DND-41 (cell line): ENCODE results near the gene U2AF2.

Source experiments
- ATAC-seq: fragments of 200-7000 bp; cut with Tn5 transposase; 3 replicates; pipeline ENCODE4 v1.9.1; 2021; ENCODE audit warnings: low read depth; ENCODE audit not compliant: insufficient read depth
- DNase-seq: peaks from one replicate; pipeline ENCODE4 v3.0.0-alpha.2; 2020
- H2AFZ ChIP-seq: 2 replicates; pipeline ENCODE4 v1.6.0; 2012; ENCODE audit warnings: low read depth, low read length
- H3K27ac ChIP-seq: 2 replicates; pipeline ENCODE4 v1.5.1; 2012; ENCODE audit warnings: low read length, inconsistent platforms
- H3K27me3 ChIP-seq: fragments of 200-600 bp; sonication (generic); 2 replicates; pipeline ENCODE4 v1.6.0; 2012; ENCODE audit warnings: low read length, mild to moderate bottlenecking, inconsistent platforms; ENCODE audit not compliant: insufficient read depth, poor library complexity
- H3K36me3 ChIP-seq: 2 replicates; pipeline ENCODE4 v1.5.1; 2012; ENCODE audit warnings: low read length, inconsistent platforms; ENCODE audit not compliant: insufficient read depth
- H3K4me1 ChIP-seq: 2 replicates; pipeline ENCODE4 v1.5.1; 2012; ENCODE audit warnings: mild to moderate bottlenecking, low read length; ENCODE audit not compliant: insufficient read depth
- H3K4me2 ChIP-seq: 2 replicates; pipeline ENCODE4 v1.6.0; 2012; ENCODE audit warnings: mild to moderate bottlenecking, moderate library complexity, low read length, inconsistent platforms; ENCODE audit not compliant: insufficient read depth
- H3K4me3 ChIP-seq, 2 experiments: fragments of 200-600 bp in 1 of 2; shearing (Covaris generic) in 1 of 2; 2 replicates each; pipeline ENCODE4 v1.5.1; 2012 to 2016; ENCODE audit warnings: inconsistent platforms in 2 of 2, low read length in 2 of 2, mild to moderate bottlenecking in 2 of 2, low read depth in 1 of 2, moderate library complexity in 1 of 2
- H3K79me2 ChIP-seq: 2 replicates; pipeline ENCODE4 v1.6.0; 2012; ENCODE audit warnings: low read length, inconsistent platforms; ENCODE audit not compliant: insufficient read depth
- H3K9ac ChIP-seq: 2 replicates; pipeline ENCODE4 v1.6.0; 2012; ENCODE audit warnings: low read depth, mild to moderate bottlenecking, inconsistent platforms, low read length, moderate library complexity
- H3K9me3 ChIP-seq: 2 replicates; pipeline ENCODE4 v1.5.1; 2012; ENCODE audit warnings: low read length, moderate library complexity, mild to moderate bottlenecking, inconsistent platforms; ENCODE audit not compliant: insufficient read depth, severe bottlenecking
- H4K20me1 ChIP-seq: 2 replicates; pipeline ENCODE4 v1.6.0; 2012; ENCODE audit warnings: low read length; ENCODE audit not compliant: insufficient read depth
- EZH2 ChIP-seq: IDR thresholded peaks from 3 replicates; pipeline ENCODE4 v1.6.1; 2012; ENCODE audit warnings: borderline replicate concordance, low read depth, mild to moderate bottlenecking, moderate library complexity, low read length, inconsistent platforms; ENCODE audit not compliant: severe bottlenecking
- TF ChIP-seq, protein P1 (sequence below): IDR thresholded peaks from 2 replicates; pipeline ENCODE4 v1.5.1; 2012; ENCODE audit warnings: borderline replicate concordance, low read length, moderate library complexity, mild to moderate bottlenecking; ENCODE audit not compliant: poor library complexity, severe bottlenecking; ENCODE audit errors: extremely low read depth

U2AF2 gene

GRCh38 chr19:55653651-55654322 lies 1.0 kb upstream of the U2AF2 start:
- ATAC-seq = peak; percentile 56
- Histone ChIP-seq H3K27ac (peak overlapping the region; percentile 99), H3K9me3 (no peaks in the 10 kb centered on the region), H3K9ac (peak overlapping the region; percentile 90), H3K79me2 (peaks cover 54% of the 10 kb centered on the region), H3K4me2 (peak overlapping the region; percentile 60), H4K20me1 (peaks cover 34% of the 10 kb centered on the region), H3K36me3 (peaks cover 38% of the 10 kb centered on the region), H3K4me3 (peak overlapping the region; percentile 48 to 68; a peak in 3 of 4 replicates), H3K27me3 (no peaks in the 10 kb centered on the region), H3K4me1 (peaks cover 59% of the 10 kb centered on the region), H2AFZ (peak overlapping the region; percentile 68)
- DNase-seq = peak; percentile 99
- TF ChIP-seq EZH2 = no peak
- TF ChIP-seq, protein P1, sequence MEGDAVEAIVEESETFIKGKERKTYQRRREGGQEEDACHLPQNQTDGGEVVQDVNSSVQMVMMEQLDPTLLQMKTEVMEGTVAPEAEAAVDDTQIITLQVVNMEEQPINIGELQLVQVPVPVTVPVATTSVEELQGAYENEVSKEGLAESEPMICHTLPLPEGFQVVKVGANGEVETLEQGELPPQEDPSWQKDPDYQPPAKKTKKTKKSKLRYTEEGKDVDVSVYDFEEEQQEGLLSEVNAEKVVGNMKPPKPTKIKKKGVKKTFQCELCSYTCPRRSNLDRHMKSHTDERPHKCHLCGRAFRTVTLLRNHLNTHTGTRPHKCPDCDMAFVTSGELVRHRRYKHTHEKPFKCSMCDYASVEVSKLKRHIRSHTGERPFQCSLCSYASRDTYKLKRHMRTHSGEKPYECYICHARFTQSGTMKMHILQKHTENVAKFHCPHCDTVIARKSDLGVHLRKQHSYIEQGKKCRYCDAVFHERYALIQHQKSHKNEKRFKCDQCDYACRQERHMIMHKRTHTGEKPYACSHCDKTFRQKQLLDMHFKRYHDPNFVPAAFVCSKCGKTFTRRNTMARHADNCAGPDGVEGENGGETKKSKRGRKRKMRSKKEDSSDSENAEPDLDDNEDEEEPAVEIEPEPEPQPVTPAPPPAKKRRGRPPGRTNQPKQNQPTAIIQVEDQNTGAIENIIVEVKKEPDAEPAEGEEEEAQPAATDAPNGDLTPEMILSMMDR = peak; percentile 99

DNA sequence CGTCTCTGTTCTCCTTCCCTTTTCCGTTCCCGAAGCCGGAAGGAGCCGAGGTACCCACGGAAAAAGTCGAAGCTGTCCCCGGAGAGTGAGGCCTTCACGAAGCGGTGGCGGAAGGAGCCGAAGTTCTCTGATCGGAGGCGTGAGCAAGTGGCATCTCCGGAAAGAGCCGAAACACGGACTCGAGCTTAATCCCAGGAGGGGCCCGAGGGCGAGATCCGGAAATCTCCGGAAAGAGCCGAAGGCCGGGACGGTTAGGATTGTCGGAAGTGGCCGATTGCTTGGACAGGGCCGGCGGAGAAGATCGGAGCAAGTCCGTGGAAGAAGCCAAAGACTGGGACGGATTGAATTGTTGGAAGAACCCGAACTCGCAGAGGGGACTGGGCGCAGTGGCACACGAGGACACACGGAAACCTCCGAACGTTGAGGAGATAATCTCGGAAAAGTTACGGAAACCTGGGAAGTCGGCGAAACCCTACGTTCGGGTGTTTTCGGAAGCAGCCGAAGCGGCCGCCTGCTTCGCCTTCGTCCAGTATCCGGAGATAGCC lies 440 bp upstream of the U2AF2 start:
- peak; percentile 83 for ATAC-seq
- Histone ChIP-seq H4K20me1 (peaks cover 40% of the 10 kb centered on the region), H3K27ac (peak overlapping the region; percentile 99), H3K4me1 (peaks cover 59% of the 10 kb centered on the region), H2AFZ (peak overlapping the region; percentile 80), H3K36me3 (peaks cover 44% of the 10 kb centered on the region), H3K4me2 (peak overlapping the region; percentile 60), H3K4me3 (peak overlapping the region; percentile 48 to 68; a peak in 3 of 4 replicates), H3K79me2 (peaks cover 56% of the 10 kb centered on the region), H3K27me3 (no peaks in the 10 kb centered on the region), H3K9ac (peak overlapping the region; percentile 90), H3K9me3 (no peaks in the 10 kb centered on the region)
- peak; percentile 99 for DNase-seq
- no peak for TF ChIP-seq EZH2
- TF ChIP-seq, protein P1 = no peak

- Histone ChIP-seq H3K4me1 (peaks cover 55% of the 10 kb centered on the region), H3K4me3 (peak overlapping the region; percentile 76 to 89), H3K4me2 (peak overlapping the region; percentile 83), H3K9ac (peak overlapping the region; percentile 90), H3K36me3 (peaks cover 56% of the 10 kb centered on the region), H4K20me1 (peaks cover 53% of the 10 kb centered on the region), H2AFZ (peak overlapping the region; percentile 28; the same call in 1 of the 2 replicates), H3K27ac (peak overlapping the region; percentile 89), H3K27me3 (no peaks in the 10 kb centered on the region), H3K9me3 (no peaks in the 10 kb centered on the region), H3K79me2 (peaks cover 65% of the 10 kb centered on the region)
- ATAC-seq (no peak), DNase-seq (no peak)
- TF ChIP-seq EZH2 = no peak
- TF ChIP-seq, protein P1 = no peak
These were observed 809 bp downstream of the U2AF2 start for GRCh38 chr19:55655648-55656040.
